SK-N-SH treated with all-trans-retinoic acid at 6 μM for 48 hours (cell line): ENCODE results near the gene FRAS1.

ENCODE experiments used
- ATAC-seq: fragments of 200-7000 bp; cut with Tn5 transposase; 3 replicates; pipeline ENCODE4 v1.9.1; 2020; ENCODE audit warnings: mild to moderate bottlenecking, moderate library complexity
- ARNTL ChIP-seq: fragments of 450-650 bp; formaldehyde crosslinking; IDR thresholded peaks from 2 replicates; pipeline ENCODE4 v1.5.0; 2020; ENCODE audit warnings: low read depth, mild to moderate bottlenecking, moderate library complexity, borderline replicate concordance
- BACH2 ChIP-seq: fragments of 250-450 bp; sonication (Bioruptor Pico); IDR thresholded peaks from 2 replicates; pipeline ENCODE4 v1.9.0; 2021; ENCODE audit warnings: mild to moderate bottlenecking, borderline replicate concordance
- CSDC2 ChIP-seq: fragments of 250-450 bp; sonication (Bioruptor Pico); IDR thresholded peaks from 2 replicates; pipeline ENCODE4 v1.5.0; 2020; ENCODE audit warnings: mild to moderate bottlenecking, moderate library complexity
- ESRRG ChIP-seq: fragments of 250-450 bp; sonication (Bioruptor Pico); IDR thresholded peaks from 2 replicates; pipeline ENCODE4 v1.6.1; 2021; ENCODE audit warnings: mild to moderate bottlenecking
- GLIS3 ChIP-seq: fragments of 250-450 bp; sonication (Bioruptor Pico); IDR thresholded peaks from 2 replicates; pipeline ENCODE4 v1.5.0; 2020; ENCODE audit warnings: mild to moderate bottlenecking, moderate library complexity
- ISL1 ChIP-seq: fragments of 250-450 bp; sonication (Bioruptor Pico); IDR thresholded peaks from 2 replicates; pipeline ENCODE4 v2.1.2; 2022; ENCODE audit warnings: mild to moderate bottlenecking, moderate library complexity
- OSR1 ChIP-seq: fragments of 250-450 bp; sonication (Bioruptor Pico); IDR thresholded peaks from 2 replicates; pipeline ENCODE4 v1.8.0; 2022; ENCODE audit warnings: moderate library complexity, mild to moderate bottlenecking, inconsistent platforms
- RARB ChIP-seq: fragments of 250-450 bp; sonication (Bioruptor Pico); IDR thresholded peaks from 2 replicates; pipeline ENCODE4 v1.8.0; 2021; ENCODE audit warnings: mild to moderate bottlenecking, moderate library complexity
- TCF4 ChIP-seq: fragments of 250-450 bp; sonication (Bioruptor Pico); IDR thresholded peaks from 2 replicates; pipeline ENCODE4 v1.8.0; 2021; ENCODE audit warnings: mild to moderate bottlenecking, moderate library complexity, borderline replicate concordance
- TOX ChIP-seq: fragments of 250-450 bp; sonication (Bioruptor Pico); IDR thresholded peaks from 2 replicates; pipeline ENCODE4 v1.8.0; 2021; ENCODE audit warnings: mild to moderate bottlenecking, moderate library complexity, borderline replicate concordance
- ZC3H10 ChIP-seq: fragments of 250-450 bp; sonication (Bioruptor Pico); IDR thresholded peaks from 2 replicates; pipeline ENCODE4 v1.5.1; 2021; ENCODE audit warnings: mild to moderate bottlenecking, moderate library complexity
- ZFP3 ChIP-seq: fragments of 250-450 bp; sonication (Bioruptor Pico); IDR thresholded peaks from 2 replicates; pipeline ENCODE4 v1.5.0; 2020; ENCODE audit warnings: mild to moderate bottlenecking, moderate library complexity
- ZFP30 ChIP-seq: fragments of 450-650 bp; formaldehyde crosslinking; IDR thresholded peaks from 2 replicates; pipeline ENCODE4 v1.5.0; 2022; ENCODE audit warnings: mild to moderate bottlenecking, moderate library complexity
- ZNF565 ChIP-seq: fragments of 450-650 bp; formaldehyde crosslinking; conservative IDR thresholded peaks from 2 replicates; pipeline ENCODE4 v1.5.0; 2020; ENCODE audit warnings: low read depth, mild to moderate bottlenecking, moderate library complexity
- ZNF8 ChIP-seq: fragments of 450-650 bp; formaldehyde crosslinking; IDR thresholded peaks from 2 replicates; pipeline ENCODE4 v1.5.0; 2020; ENCODE audit warnings: mild to moderate bottlenecking, moderate library complexity
- TF ChIP-seq, protein P1 (sequence below): fragments of 250-450 bp; sonication (Bioruptor Pico); IDR thresholded peaks from 2 replicates; pipeline ENCODE4 v1.8.0; 2020; ENCODE audit warnings: mild to moderate bottlenecking, moderate library complexity, borderline replicate concordance
- TF ChIP-seq, protein P2 (sequence below): fragments of 250-450 bp; sonication (Bioruptor Pico); IDR thresholded peaks from 2 replicates; pipeline ENCODE4 v1.8.0; 2021; ENCODE audit warnings: low read depth, mild to moderate bottlenecking, moderate library complexity, borderline replicate concordance
- TF ChIP-seq, protein P3 (sequence below): fragments of 250-450 bp; sonication (Bioruptor Pico); IDR thresholded peaks from 2 replicates; pipeline ENCODE4 v1.5.0; 2020; ENCODE audit warnings: mild to moderate bottlenecking, moderate library complexity
- TF ChIP-seq, protein P4 (sequence below): fragments of 250-450 bp; sonication (Bioruptor Pico); IDR thresholded peaks from 2 replicates; pipeline ENCODE4 v1.5.1; 2020; ENCODE audit warnings: low read depth, mild to moderate bottlenecking, moderate library complexity

The FRAS1 gene

DNA sequence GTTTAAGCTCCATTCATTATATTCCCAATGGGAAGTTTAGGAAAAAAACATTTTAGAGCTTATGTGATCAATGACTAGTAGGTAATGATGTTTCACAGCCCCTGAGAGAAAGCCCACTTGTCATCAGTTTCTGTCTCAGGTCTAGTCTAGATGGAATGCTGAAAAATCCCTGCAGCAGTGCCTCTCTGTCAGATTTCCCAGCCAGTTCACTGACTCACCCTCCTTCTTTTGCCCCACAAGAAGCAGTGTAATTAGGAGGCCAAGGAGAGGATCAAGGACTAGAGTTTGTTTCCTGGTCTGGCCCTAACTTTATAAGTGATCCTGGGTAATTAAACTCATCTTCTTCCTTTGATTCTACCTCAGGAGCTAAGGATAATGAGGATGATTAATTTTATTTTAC, 375.8 kb downstream of the FRAS1 start:
- peak; percentile 87 for ATAC-seq
- no peak for TF ChIP-seq OSR1 (CRISPR knock-in tag)
- TF ChIP-seq RARB (CRISPR knock-in tag), result no peak
- TF ChIP-seq ESRRG (CRISPR knock-in tag), result no peak
- TF ChIP-seq ZFP3 (CRISPR knock-in tag), result no peak
- no peak for TF ChIP-seq CSDC2 (CRISPR knock-in tag)
- no peak for TF ChIP-seq ZNF565
- peak; percentile 59 for TF ChIP-seq ISL1 (CRISPR knock-in tag)
- TF ChIP-seq, all 23 proteins: peak for 1

DNA sequence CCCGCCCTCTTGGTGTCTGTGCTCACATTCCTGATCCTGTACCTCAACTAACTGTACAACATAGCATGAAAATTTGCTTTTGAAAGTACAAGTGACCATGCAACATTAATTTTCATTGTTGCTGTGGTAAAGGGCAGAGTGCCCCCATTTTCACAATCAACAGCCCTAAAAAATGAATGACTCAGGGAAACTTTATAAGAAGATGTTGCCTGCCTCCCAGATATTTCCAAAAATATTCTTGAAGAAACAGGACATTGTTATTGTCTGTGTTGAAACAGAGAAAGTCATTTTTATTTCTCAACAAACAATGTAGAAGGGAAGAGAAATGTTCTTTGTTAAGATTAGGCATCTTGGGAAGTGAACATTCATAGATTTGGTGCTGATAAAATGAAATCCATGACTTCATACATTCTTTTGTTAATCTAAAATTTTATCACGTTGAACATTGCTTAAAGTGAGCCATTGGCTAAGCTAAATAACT, 380.5 kb downstream of the FRAS1 start:
- peak; percentile 69 for TF ChIP-seq ISL1 (CRISPR knock-in tag)
- no peak for TF ChIP-seq ZC3H10 (CRISPR knock-in tag)
- TF ChIP-seq, all 23 proteins: peak for 1
- ATAC-seq, result no peak; the same call in 2 of the 3 replicates

DNA sequence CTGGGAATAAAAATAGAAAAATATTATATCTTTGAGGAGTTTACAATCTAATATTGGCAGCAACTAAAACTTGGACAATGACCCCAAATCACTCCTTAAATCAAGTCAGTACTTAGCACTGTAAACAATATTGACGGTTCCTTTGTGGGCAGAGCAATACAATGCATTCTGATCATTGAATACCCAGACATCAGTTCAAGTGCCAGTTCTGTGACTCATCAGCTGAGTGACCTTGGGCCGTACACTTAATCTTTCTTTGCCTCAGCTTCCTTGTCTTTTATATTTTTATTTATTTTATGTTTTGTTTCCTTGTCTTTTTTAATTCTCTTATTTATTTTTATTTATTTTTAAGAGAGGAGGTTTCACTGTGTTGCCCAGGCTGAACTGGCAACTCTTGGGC, 382.2 kb downstream of the FRAS1 start:
- no peak for TF ChIP-seq ZNF565
- TF ChIP-seq TOX (CRISPR knock-in tag), result no peak
- TF ChIP-seq, protein P1, sequence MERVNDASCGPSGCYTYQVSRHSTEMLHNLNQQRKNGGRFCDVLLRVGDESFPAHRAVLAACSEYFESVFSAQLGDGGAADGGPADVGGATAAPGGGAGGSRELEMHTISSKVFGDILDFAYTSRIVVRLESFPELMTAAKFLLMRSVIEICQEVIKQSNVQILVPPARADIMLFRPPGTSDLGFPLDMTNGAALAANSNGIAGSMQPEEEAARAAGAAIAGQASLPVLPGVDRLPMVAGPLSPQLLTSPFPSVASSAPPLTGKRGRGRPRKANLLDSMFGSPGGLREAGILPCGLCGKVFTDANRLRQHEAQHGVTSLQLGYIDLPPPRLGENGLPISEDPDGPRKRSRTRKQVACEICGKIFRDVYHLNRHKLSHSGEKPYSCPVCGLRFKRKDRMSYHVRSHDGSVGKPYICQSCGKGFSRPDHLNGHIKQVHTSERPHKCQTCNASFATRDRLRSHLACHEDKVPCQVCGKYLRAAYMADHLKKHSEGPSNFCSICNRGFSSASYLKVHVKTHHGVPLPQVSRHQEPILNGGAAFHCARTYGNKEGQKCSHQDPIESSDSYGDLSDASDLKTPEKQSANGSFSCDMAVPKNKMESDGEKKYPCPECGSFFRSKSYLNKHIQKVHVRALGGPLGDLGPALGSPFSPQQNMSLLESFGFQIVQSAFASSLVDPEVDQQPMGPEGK (CRISPR knock-in tag), result no peak
- TF ChIP-seq, protein P2, sequence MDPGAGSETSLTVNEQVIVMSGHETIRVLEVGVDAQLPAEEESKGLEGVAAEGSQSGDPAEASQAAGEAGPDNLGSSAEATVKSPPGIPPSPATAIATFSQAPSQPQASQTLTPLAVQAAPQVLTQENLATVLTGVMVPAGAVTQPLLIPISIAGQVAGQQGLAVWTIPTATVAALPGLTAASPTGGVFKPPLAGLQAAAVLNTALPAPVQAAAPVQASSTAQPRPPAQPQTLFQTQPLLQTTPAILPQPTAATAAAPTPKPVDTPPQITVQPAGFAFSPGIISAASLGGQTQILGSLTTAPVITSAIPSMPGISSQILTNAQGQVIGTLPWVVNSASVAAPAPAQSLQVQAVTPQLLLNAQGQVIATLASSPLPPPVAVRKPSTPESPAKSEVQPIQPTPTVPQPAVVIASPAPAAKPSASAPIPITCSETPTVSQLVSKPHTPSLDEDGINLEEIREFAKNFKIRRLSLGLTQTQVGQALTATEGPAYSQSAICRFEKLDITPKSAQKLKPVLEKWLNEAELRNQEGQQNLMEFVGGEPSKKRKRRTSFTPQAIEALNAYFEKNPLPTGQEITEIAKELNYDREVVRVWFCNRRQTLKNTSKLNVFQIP (CRISPR knock-in tag), result no peak
- TF ChIP-seq TCF4 (CRISPR knock-in tag), result no peak
- TF ChIP-seq ISL1 (CRISPR knock-in tag), result no peak
- no peak for TF ChIP-seq ARNTL
- TF ChIP-seq GLIS3 (CRISPR knock-in tag), result no peak
- no peak for TF ChIP-seq ZFP30 (CRISPR knock-in tag)
- TF ChIP-seq ZNF8, result no peak
- TF ChIP-seq, protein P3, sequence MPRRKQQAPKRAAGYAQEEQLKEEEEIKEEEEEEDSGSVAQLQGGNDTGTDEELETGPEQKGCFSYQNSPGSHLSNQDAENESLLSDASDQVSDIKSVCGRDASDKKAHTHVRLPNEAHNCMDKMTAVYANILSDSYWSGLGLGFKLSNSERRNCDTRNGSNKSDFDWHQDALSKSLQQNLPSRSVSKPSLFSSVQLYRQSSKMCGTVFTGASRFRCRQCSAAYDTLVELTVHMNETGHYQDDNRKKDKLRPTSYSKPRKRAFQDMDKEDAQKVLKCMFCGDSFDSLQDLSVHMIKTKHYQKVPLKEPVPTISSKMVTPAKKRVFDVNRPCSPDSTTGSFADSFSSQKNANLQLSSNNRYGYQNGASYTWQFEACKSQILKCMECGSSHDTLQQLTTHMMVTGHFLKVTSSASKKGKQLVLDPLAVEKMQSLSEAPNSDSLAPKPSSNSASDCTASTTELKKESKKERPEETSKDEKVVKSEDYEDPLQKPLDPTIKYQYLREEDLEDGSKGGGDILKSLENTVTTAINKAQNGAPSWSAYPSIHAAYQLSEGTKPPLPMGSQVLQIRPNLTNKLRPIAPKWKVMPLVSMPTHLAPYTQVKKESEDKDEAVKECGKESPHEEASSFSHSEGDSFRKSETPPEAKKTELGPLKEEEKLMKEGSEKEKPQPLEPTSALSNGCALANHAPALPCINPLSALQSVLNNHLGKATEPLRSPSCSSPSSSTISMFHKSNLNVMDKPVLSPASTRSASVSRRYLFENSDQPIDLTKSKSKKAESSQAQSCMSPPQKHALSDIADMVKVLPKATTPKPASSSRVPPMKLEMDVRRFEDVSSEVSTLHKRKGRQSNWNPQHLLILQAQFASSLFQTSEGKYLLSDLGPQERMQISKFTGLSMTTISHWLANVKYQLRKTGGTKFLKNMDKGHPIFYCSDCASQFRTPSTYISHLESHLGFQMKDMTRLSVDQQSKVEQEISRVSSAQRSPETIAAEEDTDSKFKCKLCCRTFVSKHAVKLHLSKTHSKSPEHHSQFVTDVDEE (CRISPR knock-in tag), result no peak
- peak; percentile 59; the same call in 2 of the 3 replicates for ATAC-seq

DNA sequence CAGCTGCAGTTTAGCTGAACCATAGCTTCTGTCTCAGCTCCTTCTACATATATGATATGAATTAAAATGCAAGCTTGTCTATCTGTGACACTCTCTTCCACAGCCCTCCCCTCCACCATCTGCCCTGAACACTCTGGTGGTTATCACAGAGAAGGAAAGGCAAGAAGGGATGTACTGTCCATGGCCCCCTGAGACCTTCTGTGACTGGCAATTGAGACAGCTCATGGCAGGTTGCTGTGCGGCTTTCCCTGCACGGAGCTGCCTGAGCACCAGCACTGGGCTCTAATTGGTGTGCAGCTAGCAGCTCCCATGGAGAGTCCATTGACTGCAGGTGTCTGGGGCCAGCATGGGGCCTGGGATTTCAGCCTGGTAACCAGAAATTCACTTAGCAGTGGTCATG, 384.6 kb downstream of the FRAS1 start:
- TF ChIP-seq, protein P2 (CRISPR knock-in tag), result no peak
- TF ChIP-seq, protein P3 (CRISPR knock-in tag), result no peak
- TF ChIP-seq ZC3H10 (CRISPR knock-in tag) (no peak), ARNTL (no peak), ESRRG (CRISPR knock-in tag) (no peak), ZNF8 (no peak), BACH2 (no peak), ZNF565 (no peak), RARB (CRISPR knock-in tag) (no peak)
- TF ChIP-seq, protein P1 (CRISPR knock-in tag), result no peak
- TF ChIP-seq, protein P4, sequence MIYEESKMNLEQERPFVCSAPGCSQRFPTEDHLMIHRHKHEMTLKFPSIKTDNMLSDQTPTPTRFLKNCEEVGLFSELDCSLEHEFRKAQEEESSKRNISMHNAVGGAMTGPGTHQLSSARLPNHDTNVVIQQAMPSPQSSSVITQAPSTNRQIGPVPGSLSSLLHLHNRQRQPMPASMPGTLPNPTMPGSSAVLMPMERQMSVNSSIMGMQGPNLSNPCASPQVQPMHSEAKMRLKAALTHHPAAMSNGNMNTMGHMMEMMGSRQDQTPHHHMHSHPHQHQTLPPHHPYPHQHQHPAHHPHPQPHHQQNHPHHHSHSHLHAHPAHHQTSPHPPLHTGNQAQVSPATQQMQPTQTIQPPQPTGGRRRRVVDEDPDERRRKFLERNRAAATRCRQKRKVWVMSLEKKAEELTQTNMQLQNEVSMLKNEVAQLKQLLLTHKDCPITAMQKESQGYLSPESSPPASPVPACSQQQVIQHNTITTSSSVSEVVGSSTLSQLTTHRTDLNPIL (CRISPR knock-in tag), result no peak
- no peak for ATAC-seq
